ENCODE measurements around the gene AGBL4.

DNA sequence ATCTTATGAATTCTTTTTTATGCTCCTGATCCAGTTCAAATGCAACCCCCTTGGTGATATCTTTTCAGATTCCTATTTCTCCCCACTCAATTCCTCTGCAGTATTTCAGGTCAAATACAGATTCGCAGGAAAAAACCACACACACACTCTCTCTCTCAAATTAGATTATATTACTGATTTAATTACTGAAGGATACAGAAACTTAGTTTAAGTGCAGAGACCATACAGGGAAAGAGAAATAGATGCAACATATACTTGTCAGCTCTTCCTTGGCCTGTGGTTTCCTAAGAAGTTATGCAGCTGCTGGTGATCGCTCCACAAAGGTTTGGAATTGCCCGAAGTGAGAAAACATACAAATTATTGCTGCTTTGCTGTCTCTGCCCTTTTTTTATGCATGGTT lies 400.9 kb downstream of the AGBL4 start:
- TF ChIP-seq POLR2A (IDR thresholded peaks at IDR 0.05; ENCODE audit: low read depth, low read length) (no peak), POLR2AphosphoS5 (IDR thresholded peaks at IDR 0.05; ENCODE audit: low read depth, low read length) (no peak), TAF1 (IDR thresholded peaks at IDR 0.05; ENCODE audit: borderline replicate concordance, low read depth, low read length) (no peak)

Measured in GM12892 (cell line).